Stomach smooth muscle (tissue), 2 donors: Measurements from ENCODE around the gene RPL18.
"Not testable (repeated sequence)": the region's sequence is repeated elsewhere in the genome, so short reads cannot be mapped to it uniquely, and the experiment has no call there.

Experiments used
- H3K27ac ChIP-seq: one replicate; pipeline ENCODE4 v1.7.0; 2013; ENCODE audit warnings: mild to moderate bottlenecking, low read length, inconsistent platforms
- H3K27me3 ChIP-seq, 2 donors: one replicate each; pipeline ENCODE4 v1.7.0; 2013; ENCODE audit warnings: low read length in 2 of 2; ENCODE audit not compliant: insufficient read depth in 2 of 2, control insufficient read depth in 1 of 2
- H3K36me3 ChIP-seq, 2 donors: one replicate each; pipeline ENCODE4 v1.7.0; 2013; ENCODE audit warnings: low read length in 2 of 2; ENCODE audit not compliant: control insufficient read depth in 2 of 2, insufficient read depth in 2 of 2
- H3K4me1 ChIP-seq: one replicate; pipeline ENCODE4 v1.7.0; 2013; ENCODE audit warnings: low read length; ENCODE audit not compliant: control insufficient read depth, insufficient read depth
- H3K4me3 ChIP-seq, 2 donors: one replicate each; pipeline ENCODE4 v1.7.0; 2013; ENCODE audit warnings: low read length in 2 of 2
- H3K9ac ChIP-seq, 2 donors: one replicate each; pipeline ENCODE4 v1.7.0; 2013; ENCODE audit warnings: low read length in 2 of 2, mild to moderate bottlenecking in 1 of 2
- H3K9me3 ChIP-seq, 2 donors: one replicate each; pipeline ENCODE4 v1.7.0; 2013; ENCODE audit warnings: low read length in 2 of 2; ENCODE audit not compliant: control insufficient read depth in 2 of 2
- donor health status: healthy.
- donor health status: Pancreatic carcinoma.

The RPL18 gene

DNA sequence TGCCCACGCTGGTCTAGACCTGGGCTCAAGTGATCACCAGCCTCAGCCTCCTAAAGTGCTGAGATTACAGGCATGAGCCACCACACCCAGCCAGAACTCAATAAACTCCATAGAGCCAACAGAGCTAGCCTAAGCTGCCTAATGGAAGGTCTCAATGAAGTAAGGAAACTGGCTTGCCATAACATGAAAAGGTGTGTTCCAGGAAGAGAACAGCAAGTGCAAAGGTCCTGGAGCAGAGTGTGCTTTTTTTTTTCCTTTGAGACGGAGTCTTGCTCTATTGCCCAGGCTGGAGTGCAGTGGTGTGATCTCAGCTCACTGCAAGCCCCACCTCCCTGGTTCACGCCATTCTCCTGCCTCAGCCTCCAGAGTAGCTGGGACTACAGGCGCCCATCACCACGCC is 38.9 kb upstream of the RPL18 start:
- H3K4me1 ChIP-seq, H3K27me3 ChIP-seq, H3K9ac ChIP-seq, H3K36me3 ChIP-seq, H3K9me3 ChIP-seq, H3K4me3 ChIP-seq, H3K27ac ChIP-seq: not testable (repeated sequence)

- Histone ChIP-seq H3K4me1 (peaks cover 5% of the 10 kb centered on the region), H3K27me3 (no peaks in the 10 kb centered on the region), H3K36me3 (no peaks in the 10 kb centered on the region), H3K4me3 (no peak overlapping the region), H3K27ac (no peak overlapping the region), H3K9me3 (no peaks in the 10 kb centered on the region), H3K9ac (no peak overlapping the region)
Observed at GRCh38 chr19:48656840-48657474, 38.0 kb upstream of the RPL18 start.

GRCh38 chr19:48654299-48655059 is 35.5 kb upstream of the RPL18 start:
- no peaks in the 10 kb centered on the region for H3K36me3 ChIP-seq
- H3K4me3 ChIP-seq = no peak overlapping the region
- no peaks in the 10 kb centered on the region for H3K4me1 ChIP-seq
- H3K9ac ChIP-seq = no peak overlapping the region
- no peak overlapping the region for H3K27ac ChIP-seq
- no peaks in the 10 kb centered on the region for H3K27me3 ChIP-seq
- H3K9me3 ChIP-seq = no peaks in the 10 kb centered on the region

DNA sequence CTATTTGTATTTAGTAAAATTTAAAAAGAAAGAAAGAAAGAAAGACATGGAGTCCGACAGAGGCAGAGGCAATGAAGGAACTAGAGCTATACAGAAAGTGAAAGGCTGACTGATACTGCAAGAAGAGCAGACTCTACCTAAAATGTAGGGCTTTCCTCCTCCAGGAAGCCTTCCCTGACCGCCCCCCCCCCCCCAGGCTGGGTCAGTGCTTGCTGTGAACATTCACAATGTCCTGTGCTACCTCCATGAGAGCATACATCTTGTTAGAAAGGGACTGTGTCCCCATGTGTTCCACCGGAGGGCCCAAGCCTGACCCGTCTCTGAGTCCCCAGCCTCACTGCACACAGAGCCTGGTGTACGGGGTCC is 32.7 kb upstream of the RPL18 start:
- H3K27ac ChIP-seq = no peak overlapping the region
- no peak overlapping the region for H3K4me3 ChIP-seq
- H3K4me1 ChIP-seq = no peaks in the 10 kb centered on the region
- no peaks in the 10 kb centered on the region for H3K9me3 ChIP-seq
- H3K9ac ChIP-seq = no peak overlapping the region
- H3K27me3 ChIP-seq = no peaks in the 10 kb centered on the region
- H3K36me3 ChIP-seq = no peaks in the 10 kb centered on the region

- no peak overlapping the region for H3K9ac ChIP-seq
- no peaks in the 10 kb centered on the region for H3K27me3 ChIP-seq
- H3K4me1 ChIP-seq = no peaks in the 10 kb centered on the region
- no peak overlapping the region for H3K27ac ChIP-seq
- H3K4me3 ChIP-seq = no peak overlapping the region
- H3K9me3 ChIP-seq = no peaks in the 10 kb centered on the region
- H3K36me3 ChIP-seq = no peaks in the 10 kb centered on the region
Observed at GRCh38 chr19:48650974-48651682, 32.1 kb upstream of the RPL18 start.

GRCh38 chr19:48648134-48648533 is 29.2 kb upstream of the RPL18 start:
- Histone ChIP-seq H3K9ac (no peak overlapping the region), H3K36me3 (no peaks in the 10 kb centered on the region)

GRCh38 chr19:48646722-48647216 is 27.8 kb upstream of the RPL18 start:
- Histone ChIP-seq H3K9me3 (no peaks in the 10 kb centered on the region), H3K9ac (peak overlapping the region in 1 of 2 donors; percentile 76), H3K36me3 (no peaks in the 10 kb centered on the region), H3K27ac (peak overlapping the region; percentile 92), H3K27me3 (no peaks in the 10 kb centered on the region), H3K4me1 (peaks cover 16% of the 10 kb centered on the region), H3K4me3 (peak overlapping the region in 1 of 2 donors; percentile 35)

More at GRCh38 chr19:48648134-48648533, 29.2 kb upstream of the RPL18 start:
- no peak overlapping the region for H3K4me3 ChIP-seq
- H3K9me3 ChIP-seq = no peaks in the 10 kb centered on the region
- H3K27me3 ChIP-seq = no peaks in the 10 kb centered on the region
- H3K27ac ChIP-seq = no peak overlapping the region
- H3K4me1 ChIP-seq = peaks cover 16% of the 10 kb centered on the region

DNA sequence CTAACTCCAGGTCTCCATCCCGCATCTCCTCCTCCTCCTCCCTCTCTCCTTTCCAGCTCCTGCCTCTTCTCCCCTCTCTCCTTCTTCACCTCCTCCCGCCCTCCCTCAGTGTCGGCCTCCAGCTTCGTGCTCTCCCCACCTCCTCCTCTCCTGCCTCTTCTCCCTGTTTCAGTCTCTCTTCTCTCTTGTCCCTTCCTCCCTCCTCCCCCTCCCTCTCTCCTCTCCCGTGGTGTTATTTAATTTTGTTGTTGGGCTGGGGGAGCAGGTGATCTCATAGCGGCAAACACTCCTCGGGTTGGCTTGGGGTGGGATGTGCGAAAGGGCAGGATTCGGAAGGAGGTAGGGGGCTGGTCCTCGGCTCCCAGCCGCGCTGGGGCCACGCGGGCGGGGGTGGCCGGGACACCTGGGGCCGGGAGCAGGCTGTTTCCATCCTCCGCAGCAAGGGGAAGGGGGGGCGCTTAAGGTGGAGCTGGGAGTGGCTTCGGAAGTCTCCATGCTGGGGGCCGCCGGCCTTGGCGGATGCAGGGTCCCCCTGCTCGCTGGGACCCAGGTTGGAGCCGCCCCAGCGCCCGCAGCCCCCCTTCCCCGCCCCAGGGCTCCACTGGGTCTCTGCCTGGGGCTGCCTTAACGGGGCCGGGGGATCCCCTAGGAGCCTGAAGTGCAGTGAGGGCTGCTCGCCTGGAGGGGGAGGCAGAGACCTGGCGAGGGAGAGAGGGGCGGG is 27.2 kb upstream of the RPL18 start, which contains the start of gene CA11:
Gene CA11, minus strand, starts transcription at position 187 of the 721 bp plus-strand sequence. CDS start 555 bp downstream, outside the sequence.
- H3K4me1 ChIP-seq = peaks cover 16% of the 10 kb centered on the region
- peak within 1 kb of the TSS; percentile 92 for H3K27ac ChIP-seq
- H3K9me3 ChIP-seq = no peaks in the 10 kb centered on the region
- peak within 1 kb of the TSS; percentile 76 for H3K9ac ChIP-seq
- H3K27me3 ChIP-seq = no peaks in the 10 kb centered on the region
- H3K36me3 ChIP-seq = no peaks in the 10 kb centered on the region
- peak within 1 kb of the TSS; percentile 79 to 87 for H3K4me3 ChIP-seq

DNA sequence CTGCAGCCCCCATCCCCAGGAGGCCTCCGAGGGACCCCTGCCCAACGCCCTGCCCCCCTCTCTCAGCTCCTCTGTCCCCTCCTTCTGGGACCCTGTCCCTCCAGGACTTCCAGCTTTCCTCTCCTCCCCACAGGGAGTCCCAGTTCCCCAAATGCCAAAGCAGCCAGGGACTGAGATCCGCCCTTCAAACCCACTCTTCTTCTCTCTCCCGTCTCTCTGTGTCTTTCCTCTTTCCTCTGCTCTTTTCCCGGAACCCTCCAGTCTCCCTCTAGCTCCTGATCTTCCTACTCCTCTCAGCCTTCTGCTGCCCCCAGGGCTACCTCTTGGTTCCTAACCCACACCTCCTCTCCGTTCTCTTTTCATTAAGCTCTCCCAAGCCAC is 26.6 kb upstream of the RPL18 start:
- Histone ChIP-seq H3K27me3 (no peaks in the 10 kb centered on the region), H3K9me3 (no peaks in the 10 kb centered on the region), H3K27ac (peak overlapping the region; percentile 92), H3K9ac (peak overlapping the region; percentile 76), H3K4me3 (peak overlapping the region; percentile 79 to 87), H3K36me3 (no peaks in the 10 kb centered on the region), H3K4me1 (peaks cover 16% of the 10 kb centered on the region)

DNA sequence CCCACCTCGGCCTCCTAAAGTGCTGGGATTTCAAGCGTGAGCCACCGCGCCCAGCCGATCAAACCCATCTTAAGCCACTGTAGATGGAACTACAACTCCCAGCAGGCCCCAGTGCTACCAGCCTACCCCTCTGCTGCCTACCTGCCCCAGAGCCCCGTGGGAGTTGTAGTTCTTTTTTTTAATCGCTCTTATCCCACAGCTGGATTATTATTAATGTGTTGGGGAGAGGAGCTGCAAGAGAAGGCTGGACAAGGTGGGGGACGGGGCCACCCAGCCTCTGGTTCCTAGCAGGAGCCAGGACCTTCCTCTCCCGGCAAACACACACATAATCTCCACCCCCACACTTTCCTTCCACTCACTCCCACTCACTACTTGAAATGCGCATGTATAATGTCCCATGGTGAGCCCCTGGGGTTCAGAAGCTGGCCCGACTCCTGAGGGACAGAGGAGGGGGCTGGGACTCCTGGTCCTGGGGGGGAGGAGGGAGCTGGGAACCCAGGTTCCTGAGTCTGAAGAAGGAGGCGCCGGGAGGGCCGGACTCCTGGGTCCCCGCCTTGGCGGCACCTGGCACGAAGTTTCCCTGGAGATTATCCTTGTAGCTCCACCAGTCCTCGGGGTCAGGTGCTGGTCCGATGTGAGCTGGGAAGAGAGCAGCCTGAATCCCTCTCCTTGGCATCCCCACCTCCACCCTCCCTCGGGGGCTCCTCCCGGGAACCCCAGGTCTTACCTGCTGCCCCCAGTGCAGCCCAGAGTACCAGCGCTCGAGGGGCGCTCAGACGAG is 26.1 kb upstream of the RPL18 start:
- Histone ChIP-seq H3K4me3 (peak overlapping the region; percentile 79 to 87), H3K36me3 (no peaks in the 10 kb centered on the region), H3K27me3 (no peaks in the 10 kb centered on the region), H3K9ac (peak overlapping the region; percentile 76), H3K27ac (peak overlapping the region; percentile 92), H3K4me1 (peaks cover 16% of the 10 kb centered on the region), H3K9me3 (no peaks in the 10 kb centered on the region)
